ENCODE results near the gene LSAMP. TPM values are rescaled to one million over a fixed set of nuclear protein-coding genes. Genes with fewer than 3 reads are reported as not detected.

Gene LSAMP
- total RNA-seq, 1 experiment from 2014 or later = 10.1 TPM

DNA sequence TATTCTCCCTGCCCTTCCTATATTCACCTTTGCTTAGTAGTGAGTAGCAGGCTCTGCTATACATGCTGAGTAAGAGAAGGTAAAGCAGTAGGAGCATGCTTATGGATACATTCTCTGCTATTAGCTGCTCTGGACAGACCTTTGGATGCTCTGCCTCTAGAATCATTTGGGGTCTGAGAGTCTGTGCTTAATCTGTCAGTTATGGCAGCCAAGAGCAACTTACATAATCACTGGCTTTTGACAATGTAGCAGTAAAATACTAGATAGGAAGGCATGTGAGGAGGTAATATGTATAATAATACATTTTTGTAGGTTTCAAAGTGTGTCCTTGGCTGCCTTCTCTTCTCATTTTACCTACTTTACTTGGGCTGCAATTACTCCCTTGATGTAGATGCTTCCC, 544.3 kb downstream of the LSAMP start:
- no peaks in the 10 kb centered on the region for H3K27me3 ChIP-seq (replicated peaks; ENCODE audit: insufficient read depth, low read depth, low read length, poor library complexity)
- H3K4me1 ChIP-seq (ENCODE audit: insufficient read depth, low read length, poor library complexity, severe bottlenecking) = no peaks in the 10 kb centered on the region
- POLR2A ChIA-PET (ENCODE audit: low non-redundant PET) = no interaction called here
- BruUV-seq (replicated peaks) = no TSS peak
- H3K9me3 ChIP-seq (ENCODE audit: low read depth, low read length, poor library complexity, severe bottlenecking) = no peaks in the 10 kb centered on the region
- intact Hi-C loops (cut with micrococcal nuclease; ENCODE audit: unreplicated experiment) = no loop called here
- TF ChIP-seq, protein P1, sequence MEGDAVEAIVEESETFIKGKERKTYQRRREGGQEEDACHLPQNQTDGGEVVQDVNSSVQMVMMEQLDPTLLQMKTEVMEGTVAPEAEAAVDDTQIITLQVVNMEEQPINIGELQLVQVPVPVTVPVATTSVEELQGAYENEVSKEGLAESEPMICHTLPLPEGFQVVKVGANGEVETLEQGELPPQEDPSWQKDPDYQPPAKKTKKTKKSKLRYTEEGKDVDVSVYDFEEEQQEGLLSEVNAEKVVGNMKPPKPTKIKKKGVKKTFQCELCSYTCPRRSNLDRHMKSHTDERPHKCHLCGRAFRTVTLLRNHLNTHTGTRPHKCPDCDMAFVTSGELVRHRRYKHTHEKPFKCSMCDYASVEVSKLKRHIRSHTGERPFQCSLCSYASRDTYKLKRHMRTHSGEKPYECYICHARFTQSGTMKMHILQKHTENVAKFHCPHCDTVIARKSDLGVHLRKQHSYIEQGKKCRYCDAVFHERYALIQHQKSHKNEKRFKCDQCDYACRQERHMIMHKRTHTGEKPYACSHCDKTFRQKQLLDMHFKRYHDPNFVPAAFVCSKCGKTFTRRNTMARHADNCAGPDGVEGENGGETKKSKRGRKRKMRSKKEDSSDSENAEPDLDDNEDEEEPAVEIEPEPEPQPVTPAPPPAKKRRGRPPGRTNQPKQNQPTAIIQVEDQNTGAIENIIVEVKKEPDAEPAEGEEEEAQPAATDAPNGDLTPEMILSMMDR (conservative IDR thresholded peaks at IDR 0.05; ENCODE audit: low read depth, low read length) = no peak
- TF ChIP-seq EZH2 (IDR thresholded peaks at IDR 0.05; ENCODE audit: borderline replicate concordance, low read depth, low read length, poor library complexity, severe bottlenecking) = no peak
- no peak overlapping the region for H3K4me3 ChIP-seq (ENCODE audit: low read depth, low read length, poor library complexity, severe bottlenecking)
- CTCF ChIA-PET = no interaction called here
- DNase-seq (ENCODE audit: low spot score) = no peak
- H3K27ac ChIP-seq (ENCODE audit: low read depth, low read length, poor library complexity, severe bottlenecking) = no peak overlapping the region
- no peaks in the 10 kb centered on the region for H3K36me3 ChIP-seq (ENCODE audit: insufficient read depth, low read length, poor library complexity, severe bottlenecking)

DNA sequence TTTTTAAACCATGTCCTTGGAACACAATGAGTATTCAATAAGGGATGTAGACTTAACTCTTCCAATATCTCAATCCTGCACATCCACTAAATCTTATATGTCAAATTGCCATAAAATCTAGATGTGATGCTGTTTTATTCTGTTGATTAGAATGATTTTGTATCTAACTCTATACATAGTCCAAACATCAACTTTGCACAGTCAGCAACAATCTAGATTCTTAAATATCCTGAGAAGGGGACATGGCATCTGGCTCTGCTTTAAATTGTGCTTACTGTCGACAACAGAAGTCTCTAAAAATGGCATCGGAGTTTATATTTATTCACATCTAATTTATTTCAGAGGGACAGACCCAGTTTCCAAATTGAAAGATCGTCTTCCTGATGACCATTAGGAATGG, 545.8 kb downstream of the LSAMP start:
- no peak for DNase-seq (ENCODE audit: low spot score)
- POLR2A ChIA-PET (ENCODE audit: low non-redundant PET) = no interaction called here
- Histone ChIP-seq H3K4me1 (ENCODE audit: insufficient read depth, low read length, poor library complexity, severe bottlenecking) (no peaks in the 10 kb centered on the region), H3K9me3 (ENCODE audit: low read depth, low read length, poor library complexity, severe bottlenecking) (no peaks in the 10 kb centered on the region), H3K27ac (ENCODE audit: low read depth, low read length, poor library complexity, severe bottlenecking) (no peak overlapping the region), H3K36me3 (ENCODE audit: insufficient read depth, low read length, poor library complexity, severe bottlenecking) (no peaks in the 10 kb centered on the region), H3K27me3 (replicated peaks; ENCODE audit: insufficient read depth, low read depth, low read length, poor library complexity) (no peaks in the 10 kb centered on the region), H3K4me3 (ENCODE audit: low read depth, low read length, poor library complexity, severe bottlenecking) (no peak overlapping the region)
- intact Hi-C loops (cut with micrococcal nuclease; ENCODE audit: unreplicated experiment) = no loop called here
- no peak for TF ChIP-seq EZH2 (IDR thresholded peaks at IDR 0.05; ENCODE audit: borderline replicate concordance, low read depth, low read length, poor library complexity, severe bottlenecking)
- TF ChIP-seq, protein P1 (conservative IDR thresholded peaks at IDR 0.05; ENCODE audit: low read depth, low read length) = no peak
- BruUV-seq (replicated peaks) = no TSS peak
- CTCF ChIA-PET = no interaction called here

DNA sequence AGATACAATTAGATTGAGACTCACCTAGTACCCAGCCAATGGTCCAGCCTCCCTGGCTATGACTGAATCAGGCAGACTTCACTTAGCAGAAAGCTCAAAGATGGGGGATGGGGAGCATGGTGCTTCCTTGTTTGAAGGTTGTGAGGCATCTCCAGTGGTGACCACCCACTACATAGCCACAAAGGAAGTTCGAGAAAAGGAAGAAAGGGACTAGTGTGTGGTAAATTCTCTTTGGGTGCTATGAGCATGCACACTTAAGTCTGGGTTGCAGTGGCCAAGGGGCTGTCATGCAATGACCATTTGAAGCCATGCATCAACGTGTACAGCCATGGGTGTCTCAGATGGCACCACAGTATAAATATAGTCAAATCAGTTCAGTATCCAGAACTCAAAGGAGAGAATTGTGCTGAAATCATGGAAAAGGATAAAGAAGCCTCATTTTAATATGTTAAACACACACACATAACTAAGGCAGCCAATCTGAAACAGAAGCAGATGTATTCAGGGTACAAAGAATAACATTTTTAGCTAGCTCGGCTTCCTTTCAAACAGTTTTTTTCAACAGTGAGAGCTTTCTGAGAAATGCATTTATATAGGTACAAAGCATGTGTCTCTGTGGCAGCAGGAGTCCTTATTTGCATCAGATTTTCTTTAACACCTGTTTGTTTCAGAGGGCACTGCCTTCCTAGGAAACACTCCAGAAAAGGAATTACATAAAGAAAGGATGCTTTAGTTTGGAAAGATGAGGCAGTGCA, 546.5 kb downstream of the LSAMP start:
- no TSS peak for BruUV-seq (replicated peaks)
- no peak for TF ChIP-seq EZH2 (IDR thresholded peaks at IDR 0.05; ENCODE audit: borderline replicate concordance, low read depth, low read length, poor library complexity, severe bottlenecking)
- TF ChIP-seq, protein P1 (conservative IDR thresholded peaks at IDR 0.05; ENCODE audit: low read depth, low read length) = no peak
- POLR2A ChIA-PET (ENCODE audit: low non-redundant PET) = no interaction called here
- intact Hi-C loops (cut with micrococcal nuclease; ENCODE audit: unreplicated experiment) = no loop called here
- H3K9me3 ChIP-seq (ENCODE audit: low read depth, low read length, poor library complexity, severe bottlenecking) = no peaks in the 10 kb centered on the region
- no peaks in the 10 kb centered on the region for H3K27me3 ChIP-seq (replicated peaks; ENCODE audit: insufficient read depth, low read depth, low read length, poor library complexity)
- no peak overlapping the region for H3K4me3 ChIP-seq (ENCODE audit: low read depth, low read length, poor library complexity, severe bottlenecking)
- DNase-seq (ENCODE audit: low spot score) = no peak
- no peak overlapping the region for H3K27ac ChIP-seq (ENCODE audit: low read depth, low read length, poor library complexity, severe bottlenecking)
- no peaks in the 10 kb centered on the region for H3K4me1 ChIP-seq (ENCODE audit: insufficient read depth, low read length, poor library complexity, severe bottlenecking)
- CTCF ChIA-PET = no interaction called here
- no peaks in the 10 kb centered on the region for H3K36me3 ChIP-seq (ENCODE audit: insufficient read depth, low read length, poor library complexity, severe bottlenecking)

All from A673 (cell line).